Measurements from ENCODE around the gene ZNF215.
"Not testable (repeated sequence)": the region's sequence is repeated elsewhere in the genome, so short reads cannot be mapped to it uniquely, and the experiment has no call there.

The ZNF215 gene

DNA sequence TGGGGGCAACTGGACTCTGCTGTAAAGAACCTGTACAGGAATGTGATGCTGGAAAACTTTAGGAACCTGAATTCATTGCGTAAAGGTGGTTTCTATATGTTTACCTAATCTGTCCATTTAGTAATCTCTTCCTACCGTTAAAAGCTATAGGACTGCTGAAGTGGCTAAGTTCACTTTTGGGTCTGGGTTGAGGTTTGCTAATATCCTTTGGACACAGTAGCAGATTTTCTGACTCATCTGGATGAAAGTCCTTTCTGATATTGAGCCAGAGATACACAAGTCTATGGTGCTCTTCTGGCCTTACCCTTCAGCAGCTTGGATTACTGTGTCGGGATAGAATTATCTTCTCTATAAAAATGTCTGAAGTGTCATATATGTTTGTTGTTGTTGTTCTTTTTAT lies 16.9 kb downstream of the ZNF215 start:
- DNase-seq, result no peak

DNA sequence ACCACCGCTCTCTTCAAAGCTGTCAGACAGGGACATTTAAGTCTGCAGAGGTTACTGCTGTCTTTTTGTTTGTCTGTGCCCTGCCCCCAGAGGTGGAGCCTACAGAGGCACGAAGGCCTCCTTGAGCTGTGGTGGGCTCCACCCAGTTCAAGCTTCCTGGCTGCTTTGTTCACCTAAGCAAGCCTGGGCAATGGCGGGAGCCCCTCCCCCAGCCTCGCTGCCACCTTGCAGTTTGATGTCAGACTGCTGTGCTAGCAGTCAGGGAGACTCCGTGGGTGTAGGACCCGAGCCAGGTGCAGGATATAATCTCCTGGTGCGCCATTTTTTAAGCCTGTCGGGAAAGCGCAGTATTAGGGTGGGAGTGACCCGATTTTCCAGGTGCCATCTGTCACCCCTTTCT lies 28.0 kb downstream of the ZNF215 start:
- DNase-seq, result not testable (repeated sequence)

DNA sequence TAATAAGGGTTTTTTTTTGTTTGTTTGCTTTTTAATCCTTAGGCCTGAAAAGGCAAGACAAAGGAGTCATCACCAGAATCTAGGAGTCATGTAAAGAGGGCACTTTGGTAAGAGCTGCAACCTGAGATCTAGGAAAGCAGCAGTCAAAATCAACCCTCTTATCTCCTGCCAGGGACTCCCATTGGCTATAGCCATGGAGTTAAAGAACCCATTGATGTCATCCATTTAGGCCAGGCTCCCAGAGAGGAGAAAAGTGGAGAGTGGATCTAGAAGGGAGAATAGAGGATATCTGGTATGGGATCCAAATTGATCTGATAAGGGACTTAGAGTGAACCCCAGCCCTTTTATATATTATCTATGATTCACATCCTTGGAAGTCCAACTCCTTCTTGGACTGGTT lies 35.9 kb downstream of the ZNF215 start:
- DNase-seq, result no peak

DNA sequence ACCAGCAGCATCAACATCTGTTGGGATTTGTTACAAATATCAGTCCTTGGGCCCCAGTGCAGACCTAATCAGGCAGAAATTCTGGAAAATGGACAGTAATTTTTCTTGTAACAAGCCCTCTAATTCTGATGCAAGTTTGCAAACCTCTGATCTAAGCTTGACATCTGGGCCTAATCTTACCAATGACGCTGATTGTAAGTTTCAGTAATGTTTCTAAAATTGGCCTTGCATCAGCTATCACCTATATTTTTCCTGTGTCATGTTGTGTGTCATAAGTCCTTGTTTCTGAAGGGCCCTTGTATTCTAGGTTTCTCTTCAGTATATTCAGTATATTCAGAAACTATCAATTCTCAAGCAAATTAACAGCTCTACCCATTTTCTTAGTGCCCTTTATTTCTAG lies 36.4 kb downstream of the ZNF215 start:
- no peak for DNase-seq

DNA sequence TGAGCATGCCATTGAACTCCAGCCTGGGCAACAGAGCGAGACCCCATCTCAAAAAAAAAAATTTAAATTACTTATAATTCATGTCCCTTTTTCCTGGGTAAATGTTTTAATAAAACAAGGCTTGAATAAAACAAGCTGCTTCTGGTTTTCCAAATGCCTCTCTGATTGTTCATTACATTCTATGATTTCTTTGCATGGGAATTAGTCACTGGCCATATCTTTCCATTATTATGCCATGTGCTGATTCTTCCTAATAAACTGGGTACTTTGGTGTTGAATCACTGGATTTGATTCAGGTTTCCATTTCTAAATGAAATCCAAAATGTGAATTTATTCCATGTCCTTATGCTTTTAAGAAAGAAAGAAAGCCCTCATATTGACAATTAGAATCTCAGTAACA lies 42.6 kb downstream of the ZNF215 start:
- DNase-seq, result no peak

DNA sequence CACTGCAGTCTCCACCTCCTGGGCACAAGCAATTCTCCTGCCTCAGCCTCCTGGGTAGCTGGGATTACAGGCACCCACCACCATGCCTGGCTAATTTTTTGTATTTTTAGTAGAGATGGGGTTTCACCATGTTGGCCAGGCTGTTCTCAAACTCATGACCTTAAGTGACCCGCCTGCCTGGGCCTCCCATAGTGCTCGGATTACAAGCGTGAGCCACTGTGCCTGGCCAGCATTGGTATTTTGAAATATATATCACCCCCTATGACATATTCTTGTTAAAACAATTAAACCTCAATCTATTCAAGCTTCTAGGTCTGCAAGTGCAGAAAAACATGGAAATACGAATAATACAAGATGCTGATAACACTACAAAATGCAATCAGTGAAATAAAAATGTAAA lies 43.6 kb downstream of the ZNF215 start:
- DNase-seq, result not testable (repeated sequence)

DNA sequence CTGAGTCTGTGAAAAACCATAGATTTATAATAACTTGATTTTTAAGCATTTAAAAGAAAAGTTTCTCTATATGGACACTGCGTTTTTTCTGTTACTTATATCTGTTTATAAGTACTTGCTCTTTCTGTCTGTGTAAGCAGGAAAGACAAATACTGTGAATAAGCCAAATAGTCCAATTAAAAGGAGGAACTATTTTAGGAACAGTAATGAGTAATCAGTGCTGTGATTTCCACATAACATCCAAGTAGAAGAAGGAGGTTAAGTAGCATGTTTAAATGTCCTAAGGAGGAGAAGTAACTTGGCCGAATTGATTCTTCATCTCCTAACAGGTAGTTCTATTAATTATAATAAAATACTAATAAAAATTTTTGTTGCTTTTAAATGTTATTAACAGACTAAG lies 53.1 kb downstream of the ZNF215 start:
- peak; percentile 12 for DNase-seq

DNA sequence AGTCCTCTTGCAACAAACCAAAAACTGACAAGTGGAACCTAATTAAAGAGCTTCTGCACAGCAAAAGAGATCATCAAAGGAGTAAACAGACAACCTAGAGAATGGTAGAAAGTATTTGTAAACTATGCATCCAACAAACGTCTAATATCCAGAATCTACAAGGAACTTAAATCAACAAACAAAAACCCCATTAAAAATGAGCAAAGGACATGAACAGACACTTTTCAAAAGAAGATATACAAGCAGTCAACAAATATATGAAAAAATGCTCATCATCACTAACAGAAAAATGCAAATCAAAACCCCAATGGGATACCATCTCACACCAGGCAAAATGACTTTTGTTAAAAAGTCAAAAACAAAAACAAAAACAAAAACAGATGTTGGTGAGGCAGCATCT lies 60.3 kb downstream of the ZNF215 start:
- no peak for DNase-seq

DNA sequence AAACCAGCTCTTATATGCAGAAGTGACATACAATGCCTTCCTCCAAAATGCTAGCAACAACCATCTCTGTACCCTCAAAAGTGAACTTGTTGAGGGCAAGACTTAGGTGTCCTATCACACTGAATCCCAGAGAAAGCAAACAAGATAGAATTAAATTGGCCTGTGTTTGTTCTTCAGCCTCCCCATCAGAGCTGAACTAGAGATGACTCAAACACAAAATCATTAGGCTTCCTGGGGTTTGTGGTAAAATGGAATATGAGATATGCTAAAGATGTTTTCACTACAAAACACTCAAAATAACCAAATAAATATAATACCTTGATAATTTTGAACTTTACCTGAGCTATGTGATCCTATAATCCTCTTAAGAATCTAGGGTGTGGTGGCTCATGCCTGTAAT lies 62.3 kb downstream of the ZNF215 start:
- DNase-seq, result no peak

DNA sequence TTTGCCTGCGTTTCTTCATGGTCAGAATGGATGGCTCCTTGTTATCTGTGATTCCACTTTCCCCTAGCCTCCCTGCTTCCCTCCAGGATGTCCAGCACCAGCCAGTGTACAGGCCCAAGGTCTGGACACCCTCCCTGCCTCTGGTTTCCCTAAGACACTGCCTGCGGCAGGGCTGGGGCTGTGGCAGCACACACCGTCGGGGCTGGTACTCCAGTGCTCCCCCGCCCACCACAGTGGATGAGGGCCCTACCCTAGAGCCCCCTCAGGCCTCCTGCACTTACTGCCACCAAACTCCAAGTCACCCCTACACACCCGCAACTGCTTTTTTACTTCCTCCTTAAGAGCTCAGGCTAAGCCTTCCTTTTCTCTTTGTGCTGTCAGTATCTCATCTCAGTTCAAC lies 65.0 kb downstream of the ZNF215 start:
- DNase-seq, result no peak

DNA sequence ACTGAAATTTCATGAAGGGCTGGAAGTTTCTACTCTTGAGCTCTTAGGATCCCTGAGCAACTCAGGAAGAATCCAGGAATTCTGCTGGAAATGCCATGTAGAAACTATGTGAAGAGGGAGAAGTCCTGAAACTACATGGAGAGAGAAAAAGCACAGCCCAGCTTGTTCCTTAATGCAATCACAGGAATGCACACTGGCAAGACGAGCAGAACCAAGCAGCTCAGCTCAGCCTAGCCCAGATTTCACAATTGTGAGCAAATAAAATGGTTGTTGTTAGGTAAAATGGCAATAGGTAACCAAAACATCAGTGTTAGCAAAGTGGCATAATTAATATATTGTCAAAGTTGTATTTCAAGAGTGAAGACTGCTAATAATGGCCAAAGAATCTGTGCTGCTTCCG lies 65.8 kb downstream of the ZNF215 start:
- no peak for DNase-seq

DNA sequence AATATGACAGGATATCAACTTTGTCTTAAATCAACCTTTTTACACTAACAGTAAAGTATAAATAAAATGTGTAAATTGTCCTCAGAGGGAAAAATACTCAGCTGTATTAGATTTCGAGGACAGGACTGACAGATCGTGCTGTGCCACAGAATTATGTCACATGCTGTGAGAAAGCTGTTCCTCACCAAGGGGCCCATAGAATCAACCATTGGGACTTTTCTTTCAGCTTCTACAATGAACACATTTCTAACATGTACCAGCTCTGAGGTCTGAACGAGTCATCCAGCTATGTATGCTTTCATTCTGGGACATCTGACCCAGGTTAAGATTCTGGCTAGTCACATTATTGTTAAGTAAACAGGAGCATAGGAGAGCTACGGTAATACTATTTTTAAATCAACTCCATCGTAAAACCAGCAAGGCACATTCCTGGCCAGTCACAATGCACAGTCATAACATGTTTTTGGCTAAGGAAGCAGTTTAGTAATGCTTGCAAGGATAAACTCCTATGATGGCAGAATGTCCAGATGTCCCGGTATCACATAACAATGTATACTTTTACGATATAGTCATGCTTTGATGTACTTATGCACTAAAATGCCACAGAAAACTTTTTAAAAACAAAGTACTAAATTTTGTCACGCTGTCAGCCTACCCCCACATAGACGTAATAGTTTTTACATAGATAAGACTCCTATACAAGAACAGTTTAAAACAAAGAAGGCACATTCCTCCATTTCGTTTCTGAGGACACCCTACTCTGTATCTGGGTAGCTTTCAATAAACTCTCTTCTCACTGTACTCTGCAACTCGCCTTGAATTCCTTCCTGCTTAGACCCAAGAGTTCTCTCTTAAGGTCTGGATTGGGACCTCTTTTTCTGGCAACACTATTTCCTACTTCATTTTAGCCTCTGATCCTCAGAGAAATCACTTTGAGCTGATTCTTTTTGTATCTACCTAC lies 66.5 kb downstream of the ZNF215 start:
- no peak for DNase-seq

DNA sequence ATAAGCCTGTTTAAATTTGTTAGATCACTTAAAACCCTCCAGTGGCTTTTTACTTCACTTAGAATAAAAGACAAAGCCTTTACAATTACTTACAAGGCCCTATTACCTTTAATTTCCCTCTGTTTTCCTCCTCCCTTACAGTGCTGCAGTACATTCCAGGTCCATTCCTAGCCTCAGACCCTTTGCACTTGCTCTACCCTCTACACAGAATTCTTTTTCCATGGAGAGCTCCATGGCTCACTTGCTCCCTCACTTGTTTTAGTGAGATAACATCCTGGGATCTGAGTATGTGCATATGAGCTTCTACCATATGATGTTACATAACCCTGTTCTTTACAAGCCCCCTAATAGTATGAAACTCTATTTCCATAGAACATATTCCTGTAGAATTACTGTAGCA lies 69.5 kb downstream of the ZNF215 start:
- no peak for DNase-seq

DNA sequence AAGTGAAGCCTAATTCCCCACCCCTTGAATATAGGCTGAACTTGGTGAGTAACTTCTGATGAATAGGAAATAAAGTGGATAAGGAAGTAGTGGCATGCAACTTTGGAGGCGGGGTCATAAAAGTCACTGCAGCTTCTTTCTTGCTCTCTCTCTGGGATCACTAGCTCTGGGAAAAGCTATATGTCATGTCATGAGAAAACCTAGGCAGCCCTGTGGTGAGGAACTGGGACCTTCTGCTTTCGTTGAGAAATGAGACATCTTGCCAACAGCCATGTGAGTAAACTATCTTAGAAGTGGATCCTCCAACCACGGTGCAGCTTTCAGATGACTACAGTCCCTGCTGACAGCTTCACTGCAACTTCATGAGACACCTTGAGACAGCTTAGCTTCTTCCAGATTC lies 78.3 kb downstream of the ZNF215 start:
- peak; percentile 84 for DNase-seq

Data from suppressor macrophage treated with lipopolysaccharide for 4 hours (primary cell).